Naive thymus-derived CD4-positive, alpha-beta T cell (primary cell): Measurements from ENCODE around the gene EZR. TPM values are rescaled to one million over a fixed set of nuclear protein-coding genes. Genes with fewer than 3 reads are reported as not detected.
A peak's percentile ranks its signal among the peaks of the same experiment; 100 is the strongest.

ENCODE experiments used
- ATAC-seq: fragments of 150-1000 bp; cut with Tn5 transposase; 2 replicates; pipeline ENCODE4 v1.10.0; 2021; ENCODE audit warnings: mild to moderate bottlenecking, moderate library complexity
- CTCF ChIA-PET: fragments of 350-600 bp; sonication (Branson Sonifier 250); formaldehyde crosslinking; loops from one replicate; lab custom pipeline; 2021; ENCODE audit warnings: antibody characterized with exemption; lab: Charles Lee
- POLR2A ChIA-PET: fragments of 350-600 bp; sonication (Branson Sonifier 250); formaldehyde crosslinking; loops from one replicate; lab custom pipeline; 2021; ENCODE audit warnings: antibody characterized with exemption, inconsistent platforms; lab: Charles Lee
- DNase-seq, 9 donors: peaks; one replicate each; pipeline versions ENCODE4 v3.0.0 to v3.0.0-alpha.2; 2020 to 2022; ENCODE audit warnings: mixed read lengths in 1 of 9
- H3K27ac ChIP-seq: one replicate; pipeline ENCODE4 v1.7.0; 2013; ENCODE audit warnings: mild to moderate bottlenecking, low read depth, low read length, moderate library complexity
- H3K27me3 ChIP-seq, 2 donors: one replicate each; pipeline ENCODE4 v1.7.0; 2013; ENCODE audit warnings: low read length in 2 of 2, mild to moderate bottlenecking in 2 of 2, moderate library complexity in 2 of 2; ENCODE audit not compliant: control insufficient read depth in 2 of 2, insufficient read depth in 2 of 2
- H3K36me3 ChIP-seq, 3 experiments: 1 replicate in 2 of 3; 2 replicates in 1 of 3; pipeline ENCODE4 v1.7.0; 2013; ENCODE audit warnings: low read length in 3 of 3, mild to moderate bottlenecking in 3 of 3, moderate library complexity in 1 of 3; ENCODE audit not compliant: insufficient read depth in 3 of 3, control insufficient read depth in 2 of 3
- H3K4me1 ChIP-seq, 2 donors: one replicate each; pipeline ENCODE4 v1.7.0; 2013; ENCODE audit warnings: low read length in 2 of 2, mild to moderate bottlenecking in 2 of 2, moderate library complexity in 1 of 2; ENCODE audit not compliant: control insufficient read depth in 2 of 2, insufficient read depth in 2 of 2
- H3K4me3 ChIP-seq: 2 replicates; pipeline ENCODE4 v1.7.0; 2013; ENCODE audit warnings: mild to moderate bottlenecking, low read length
- H3K9me3 ChIP-seq, 3 experiments: 1 replicate in 2 of 3; 2 replicates in 1 of 3; pipeline ENCODE4 v1.7.0; 2013; ENCODE audit warnings: low read length in 3 of 3; ENCODE audit not compliant: control insufficient read depth in 2 of 3
- H3K27ac Mint-ChIP-seq, 9 donors: one replicate each; pipeline ENCODE4 v1.8.0; 2020 to 2022; ENCODE audit warnings: mixed read lengths in 9 of 9, mild to moderate bottlenecking in 8 of 9, moderate library complexity in 5 of 9, inconsistent platforms in 2 of 9
- H3K27me3 Mint-ChIP-seq, 5 donors: one replicate each; pipeline ENCODE4 v1.8.0; 2021 to 2022; ENCODE audit warnings: mixed read lengths in 5 of 5, mild to moderate bottlenecking in 1 of 5
- H3K36me3 Mint-ChIP-seq, 5 donors: one replicate each; pipeline ENCODE4 v1.8.0; 2020 to 2022; ENCODE audit warnings: mixed read lengths in 5 of 5, mild to moderate bottlenecking in 3 of 5, inconsistent platforms in 1 of 5
- H3K4me1 Mint-ChIP-seq, 7 donors: one replicate each; pipeline ENCODE4 v1.8.0; 2020 to 2022; ENCODE audit warnings: mixed read lengths in 7 of 7, mild to moderate bottlenecking in 3 of 7, inconsistent platforms in 1 of 7
- H3K4me3 Mint-ChIP-seq, 10 donors: one replicate each; pipeline ENCODE4 v1.8.0; 2020 to 2022; ENCODE audit warnings: mild to moderate bottlenecking in 10 of 10, mixed read lengths in 10 of 10, moderate library complexity in 6 of 10, inconsistent platforms in 2 of 10
- H3K9me3 Mint-ChIP-seq, 11 donors: one replicate each; pipeline ENCODE4 v1.8.0; 2020 to 2022; ENCODE audit warnings: mixed read lengths in 11 of 11, mild to moderate bottlenecking in 4 of 11, inconsistent platforms in 1 of 11, moderate library complexity in 1 of 11
- intact Hi-C, 2 donors: fragments of 100-400 bp; cut with micrococcal nuclease; formaldehyde crosslinking; loops; one replicate each; pipeline ENCODE4 v1.15.1; 2023
- polyA plus RNA-seq, 2 donors: library from polyadenylated mRNA; unstranded; fragments of 300-500 nt; fragmentation: Illumina TruSeq; gene quantifications; one replicate each; pipeline ENCODE4 v1.2.3, GENCODE V29; 2021
- total RNA-seq, 6 experiments: library from RNA in 5 of 6; stranded (reverse) in 5 of 6; gene quantifications; 1 replicate in 5 of 6; 2 replicates in 1 of 6; pipeline ENCODE4 v1.2.3 and lab custom pipeline; 2021 to 2026

The EZR gene
- total and polyA plus RNA-seq, 7 experiments from 2014 or later, result 115 to 201 (median 140) TPM

DNA sequence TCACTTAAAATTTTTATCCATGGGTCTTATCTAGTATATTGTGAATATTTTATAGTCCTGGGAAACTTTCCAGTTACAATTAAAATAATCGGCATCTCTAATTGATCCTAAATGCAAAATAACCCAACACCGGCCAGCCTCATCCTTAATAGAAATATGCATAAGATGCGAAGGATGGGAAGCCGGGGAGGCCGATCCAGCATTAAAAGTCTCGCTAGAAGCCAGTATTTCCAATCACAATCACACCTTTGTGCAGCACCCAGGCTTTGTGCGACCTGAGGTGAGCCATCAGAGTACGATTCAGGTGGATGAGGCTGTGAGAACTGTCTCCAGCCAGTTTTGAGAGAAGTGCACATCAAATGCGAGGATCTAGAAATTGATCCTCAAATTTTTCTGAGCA, 65.4 kb downstream of the EZR start:
- H3K27ac Mint-ChIP-seq, result no peak overlapping the region
- POLR2A ChIA-PET, result no interaction called here
- no peaks in the 10 kb centered on the region for H3K9me3 ChIP-seq
- ATAC-seq, result no peak
- no peaks in the 10 kb centered on the region for H3K27me3 ChIP-seq
- H3K4me1 Mint-ChIP-seq, result peaks cover 0 to 4% (median 0%) of the 10 kb centered on the region in 7 donors
- no peaks in the 10 kb centered on the region for H3K9me3 Mint-ChIP-seq
- peaks cover 0 to 48% (median 18%) of the 10 kb centered on the region in 5 donors for H3K36me3 Mint-ChIP-seq
- no peaks in the 10 kb centered on the region for H3K27me3 Mint-ChIP-seq
- H3K4me3 ChIP-seq, result no peak overlapping the region
- no peak for DNase-seq
- intact Hi-C loops, result no loop called here
- CTCF ChIA-PET, result no interaction called here
- no peak overlapping the region for H3K4me3 Mint-ChIP-seq
- H3K4me1 ChIP-seq, result no peaks in the 10 kb centered on the region
- H3K27ac ChIP-seq, result no peak overlapping the region
- peaks cover 5 to 62% (median 11%) of the 10 kb centered on the region in 3 experiments for H3K36me3 ChIP-seq

- Mint-ChIP-seq H3K9me3 (no peaks in the 10 kb centered on the region), H3K27ac (peak overlapping the region in 3 of 9 donors; percentile 22 to 51 (median 31)), H3K36me3 (peaks cover 0 to 47% (median 16%) of the 10 kb centered on the region in 5 donors), H3K4me1 (peaks cover 0 to 4% (median 0%) of the 10 kb centered on the region in 7 donors), H3K4me3 (no peak overlapping the region), H3K27me3 (no peaks in the 10 kb centered on the region)
- intact Hi-C loops, result no loop called here
- Histone ChIP-seq H3K9me3 (no peaks in the 10 kb centered on the region), H3K36me3 (peaks cover 5 to 53% (median 11%) of the 10 kb centered on the region in 3 experiments), H3K27me3 (no peaks in the 10 kb centered on the region), H3K4me3 (no peak overlapping the region), H3K27ac (no peak overlapping the region), H3K4me1 (no peaks in the 10 kb centered on the region)
- ATAC-seq, result no peak
- CTCF ChIA-PET, result no interaction called here
- no peak for DNase-seq
- POLR2A ChIA-PET, result no interaction called here
These were observed 66.6 kb downstream of the EZR start for GRCh38 chr6:158752613-158753012.

DNA sequence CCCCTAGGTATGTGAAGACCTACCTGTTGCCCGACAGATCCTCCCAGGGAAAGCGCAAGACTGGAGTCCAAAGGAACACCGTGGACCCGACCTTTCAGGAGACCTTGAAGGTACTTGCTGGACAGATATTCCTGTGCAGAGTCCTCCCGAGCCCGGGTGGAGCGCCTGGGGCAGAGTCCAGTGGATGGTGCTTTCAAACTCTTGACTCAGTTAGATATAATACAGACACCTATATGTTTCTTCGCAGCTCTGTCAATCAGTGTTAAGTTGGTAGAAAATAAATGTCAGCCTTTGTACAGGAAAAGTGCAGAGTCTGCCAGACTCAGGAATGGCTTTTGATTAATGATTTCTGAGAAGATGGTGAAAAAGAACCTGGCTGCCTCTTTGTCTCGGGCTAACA, 67.2 kb downstream of the EZR start:
- no peaks in the 10 kb centered on the region for H3K4me1 ChIP-seq
- H3K27me3 Mint-ChIP-seq, result no peaks in the 10 kb centered on the region
- H3K4me1 Mint-ChIP-seq, result peaks cover 0 to 4% (median 0%) of the 10 kb centered on the region in 7 donors
- H3K4me3 Mint-ChIP-seq, result no peak overlapping the region
- POLR2A ChIA-PET, result no interaction called here
- no peaks in the 10 kb centered on the region for H3K9me3 Mint-ChIP-seq
- H3K36me3 Mint-ChIP-seq, result peaks cover 0 to 41% (median 10%) of the 10 kb centered on the region in 5 donors
- peaks cover 5 to 50% (median 11%) of the 10 kb centered on the region in 3 experiments for H3K36me3 ChIP-seq
- H3K27ac Mint-ChIP-seq, result peak overlapping the region in 3 of 9 donors; percentile 24 to 56 (median 38)
- CTCF ChIA-PET, result no interaction called here
- intact Hi-C loops, result no loop called here
- no peak overlapping the region for H3K27ac ChIP-seq
- no peak for DNase-seq
- ATAC-seq, result no peak
- H3K9me3 ChIP-seq, result no peaks in the 10 kb centered on the region
- no peak overlapping the region for H3K4me3 ChIP-seq
- H3K27me3 ChIP-seq, result no peaks in the 10 kb centered on the region

DNA sequence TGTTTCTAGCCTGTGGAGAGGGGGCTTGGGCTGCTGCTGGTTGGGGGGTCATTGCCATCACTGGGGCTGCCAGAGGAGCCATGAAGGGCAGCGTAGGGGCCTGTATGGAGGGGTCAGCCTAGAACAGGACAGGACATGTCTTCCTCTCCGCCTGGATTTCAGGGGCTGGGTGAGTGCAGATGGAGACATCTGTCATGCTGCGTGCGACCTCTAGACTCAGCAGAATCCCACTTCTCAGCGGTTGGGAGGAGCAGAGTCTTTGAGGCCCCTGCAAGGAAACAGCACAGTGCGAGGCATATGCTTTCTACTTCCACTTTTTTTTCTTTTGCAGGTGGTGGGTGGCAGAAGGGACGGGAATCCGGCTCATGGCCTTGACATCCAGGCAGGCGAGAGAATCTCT, 67.9 kb downstream of the EZR start:
- no peaks in the 10 kb centered on the region for H3K9me3 Mint-ChIP-seq
- peak overlapping the region in 2 of 9 donors; percentile 12 to 59 for H3K27ac Mint-ChIP-seq
- intact Hi-C loops, result no loop called here
- ATAC-seq (no peak), DNase-seq (no peak)
- no peaks in the 10 kb centered on the region for H3K27me3 Mint-ChIP-seq
- H3K4me1 Mint-ChIP-seq, result peaks cover 0 to 4% (median 0%) of the 10 kb centered on the region in 7 donors
- peaks cover 5 to 50% (median 11%) of the 10 kb centered on the region in 3 experiments for H3K36me3 ChIP-seq
- POLR2A ChIA-PET, result interaction anchor here (0.5 kb wide), 1 partner anchor 13 kb away, joined by 3 read pairs; no protein-coding TSS in a partner anchor
- H3K4me3 ChIP-seq, result no peak overlapping the region
- H3K27me3 ChIP-seq, result no peaks in the 10 kb centered on the region
- H3K4me1 ChIP-seq, result no peaks in the 10 kb centered on the region
- H3K36me3 Mint-ChIP-seq, result peaks cover 0 to 41% (median 10%) of the 10 kb centered on the region in 5 donors
- H3K4me3 Mint-ChIP-seq, result no peak overlapping the region
- H3K27ac ChIP-seq, result no peak overlapping the region
- H3K9me3 ChIP-seq, result no peaks in the 10 kb centered on the region
- CTCF ChIA-PET, result no interaction called here

- H3K27me3 Mint-ChIP-seq, result no peaks in the 10 kb centered on the region
- ChIA-PET POLR2A (interaction anchor here (0.5 kb wide), 1 partner anchor 246 kb away, joined by 3 read pairs; no protein-coding TSS in a partner anchor), CTCF (no interaction called here)
- H3K27ac Mint-ChIP-seq, result peak overlapping the region in 1 of 9 donors; percentile 53
- no peaks in the 10 kb centered on the region for H3K27me3 ChIP-seq
- H3K9me3 Mint-ChIP-seq, result peaks cover 0 to 4% (median 0%) of the 10 kb centered on the region in 11 donors
- H3K36me3 Mint-ChIP-seq, result peaks cover 4 to 56% (median 43%) of the 10 kb centered on the region in 5 donors
- no peak overlapping the region for H3K4me3 ChIP-seq
- no peak overlapping the region for H3K27ac ChIP-seq
- H3K9me3 ChIP-seq, result no peaks in the 10 kb centered on the region
- no peak overlapping the region for H3K4me3 Mint-ChIP-seq
- DNase-seq, result no peak
- no peak for ATAC-seq
- H3K36me3 ChIP-seq, result peaks cover 0 to 32% (median 9%) of the 10 kb centered on the region in 3 experiments
- no peaks in the 10 kb centered on the region for H3K4me1 ChIP-seq
- H3K4me1 Mint-ChIP-seq, result peaks cover 0 to 4% (median 0%) of the 10 kb centered on the region in 7 donors
- intact Hi-C loops, result no loop called here
These were observed 74.2 kb downstream of the EZR start for GRCh38 chr6:158744986-158745430.

- DNase-seq, result no peak
- H3K27ac Mint-ChIP-seq, result no peak overlapping the region
- POLR2A ChIA-PET, result interaction anchor here (0.5 kb wide), 1 partner anchor 188 kb away, joined by 3 read pairs; no protein-coding TSS in a partner anchor
- peaks cover 21 to 67% (median 54%) of the 10 kb centered on the region in 5 donors for H3K36me3 Mint-ChIP-seq
- Histone ChIP-seq H3K36me3 (peaks cover 0 to 42% (median 9%) of the 10 kb centered on the region in 3 experiments), H3K9me3 (peaks cover 0 to 6% (median 0%) of the 10 kb centered on the region in 3 experiments), H3K4me1 (no peaks in the 10 kb centered on the region), H3K27me3 (no peaks in the 10 kb centered on the region), H3K4me3 (no peak overlapping the region), H3K27ac (no peak overlapping the region)
- no peak overlapping the region for H3K4me3 Mint-ChIP-seq
- CTCF ChIA-PET, result interaction anchor here (0.6 kb wide), 1 partner anchor 46 kb away, joined by 3 read pairs; no protein-coding TSS in a partner anchor
- peaks cover 0 to 8% (median 2%) of the 10 kb centered on the region in 7 donors for H3K4me1 Mint-ChIP-seq
- intact Hi-C loops, result no loop called here
- H3K27me3 Mint-ChIP-seq, result no peaks in the 10 kb centered on the region
- peaks cover 0 to 20% (median 11%) of the 10 kb centered on the region in 11 donors for H3K9me3 Mint-ChIP-seq
- no peak for ATAC-seq
These were observed 76.0 kb downstream of the EZR start for GRCh38 chr6:158743033-158743651.
